ENCODE data around the gene RNPC3.

GRCh38 chr1:103582464-103582863 lies 57.0 kb downstream of the RNPC3 start:
- TF ChIP-seq RAD21 (IDR thresholded peaks at IDR 0.05; ENCODE audit: low read depth): no peak
- no peak for TF ChIP-seq TAF1 (IDR thresholded peaks at IDR 0.05; ENCODE audit: low read depth)
- no peak for TF ChIP-seq EP300 (IDR thresholded peaks at IDR 0.05; ENCODE audit: borderline replicate concordance)
- no peak for TF ChIP-seq CEBPB (IDR thresholded peaks at IDR 0.05)
- no peak for TF ChIP-seq MAX (IDR thresholded peaks at IDR 0.05)
